SKM-1 treated with dmso at 0.1 percent for 144 hours (cell line): ENCODE data around the gene TBKBP1.
A peak's percentile ranks its signal among the peaks of the same experiment; 100 is the strongest.
"Not testable (repeated sequence)": the region's sequence is repeated elsewhere in the genome, so short reads cannot be mapped to it uniquely, and the experiment has no call there.

Experiments used
- DNase-seq: peaks from one replicate; lab custom pipeline; 2025; ENCODE audit not compliant: unreplicated experiment; lab: John Stamatoyannopoulos, UW

TBKBP1 gene

DNA sequence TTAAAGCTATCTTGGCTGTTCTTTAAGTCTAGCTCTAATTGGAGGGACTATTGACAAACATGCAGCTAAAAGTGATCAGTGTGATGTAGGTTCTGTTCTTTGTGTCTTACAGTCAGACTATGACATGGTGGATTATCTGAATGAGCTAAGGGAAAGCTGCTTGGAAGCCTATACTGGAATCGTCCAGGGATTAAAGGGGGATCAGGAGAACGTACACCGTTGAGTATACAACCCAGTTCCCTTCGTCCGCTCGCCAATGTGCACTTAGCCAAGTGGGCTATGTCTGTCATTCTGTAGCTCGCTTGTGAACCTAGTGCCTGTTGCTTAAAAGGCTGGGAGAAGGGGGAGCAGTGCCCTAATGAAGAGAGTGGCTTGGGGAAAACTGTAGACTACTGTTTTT, 15.8 kb upstream of the TBKBP1 start:
- no peak for DNase-seq

DNA sequence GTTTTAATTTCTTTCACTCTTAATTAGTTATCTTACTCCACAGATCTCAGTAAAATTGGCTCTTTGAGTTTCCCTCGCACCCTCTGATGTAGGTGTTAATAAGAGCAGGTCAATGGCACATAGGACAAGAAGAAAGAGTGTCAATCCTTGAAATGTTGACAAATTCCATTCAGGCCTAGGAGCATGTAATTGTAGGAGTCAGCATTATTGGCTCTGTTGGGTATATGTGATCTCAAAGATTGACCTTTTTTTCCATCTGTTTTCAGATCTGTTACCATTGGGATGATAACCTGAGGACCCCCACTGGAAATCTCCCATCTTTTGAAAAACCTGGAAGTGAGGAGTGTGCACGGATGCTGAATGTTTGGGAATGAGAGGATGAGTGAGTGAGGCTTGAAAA, 11.8 kb upstream of the TBKBP1 start:
- DNase-seq = no peak

DNA sequence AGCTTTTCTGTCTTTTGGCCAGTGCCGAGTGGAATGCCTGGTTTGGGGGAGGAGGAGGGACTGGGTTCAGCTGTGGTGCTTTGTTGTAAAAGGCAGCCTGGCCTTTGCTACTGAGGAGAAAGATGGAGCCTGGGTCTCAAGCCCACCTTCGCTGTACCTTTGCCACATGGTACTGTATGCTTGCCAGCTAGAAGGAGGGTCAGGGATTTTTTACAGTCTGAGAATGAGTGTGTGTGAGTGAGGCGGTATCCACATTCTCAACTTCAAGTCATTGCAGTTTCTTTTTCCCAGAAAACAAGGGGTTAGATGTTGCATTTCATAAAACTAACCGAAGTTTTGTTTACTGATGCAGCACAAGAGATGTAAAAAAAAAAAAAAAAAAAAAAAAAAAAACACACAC, 11.2 kb upstream of the TBKBP1 start:
- DNase-seq = not testable (repeated sequence)

DNA sequence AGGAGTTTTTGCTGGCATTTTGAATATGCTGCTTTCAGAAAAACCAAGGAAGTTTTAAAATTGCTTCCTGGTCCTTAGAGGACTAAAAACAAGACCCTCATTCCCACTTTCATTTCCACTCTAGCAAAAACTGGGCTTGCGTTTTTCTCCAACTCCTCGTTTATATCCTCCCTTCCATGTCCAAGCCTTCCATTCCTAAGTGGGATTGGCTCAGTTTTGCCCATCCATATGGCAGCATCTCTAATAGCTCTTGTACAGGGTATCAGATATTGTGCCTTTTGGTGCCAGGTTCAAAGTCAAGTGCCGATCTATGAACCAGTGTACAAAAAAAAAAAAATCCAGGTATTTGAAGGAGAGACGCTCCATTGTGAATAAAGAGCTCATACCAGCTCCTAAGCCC, 9.9 kb upstream of the TBKBP1 start:
- DNase-seq = no peak

DNA sequence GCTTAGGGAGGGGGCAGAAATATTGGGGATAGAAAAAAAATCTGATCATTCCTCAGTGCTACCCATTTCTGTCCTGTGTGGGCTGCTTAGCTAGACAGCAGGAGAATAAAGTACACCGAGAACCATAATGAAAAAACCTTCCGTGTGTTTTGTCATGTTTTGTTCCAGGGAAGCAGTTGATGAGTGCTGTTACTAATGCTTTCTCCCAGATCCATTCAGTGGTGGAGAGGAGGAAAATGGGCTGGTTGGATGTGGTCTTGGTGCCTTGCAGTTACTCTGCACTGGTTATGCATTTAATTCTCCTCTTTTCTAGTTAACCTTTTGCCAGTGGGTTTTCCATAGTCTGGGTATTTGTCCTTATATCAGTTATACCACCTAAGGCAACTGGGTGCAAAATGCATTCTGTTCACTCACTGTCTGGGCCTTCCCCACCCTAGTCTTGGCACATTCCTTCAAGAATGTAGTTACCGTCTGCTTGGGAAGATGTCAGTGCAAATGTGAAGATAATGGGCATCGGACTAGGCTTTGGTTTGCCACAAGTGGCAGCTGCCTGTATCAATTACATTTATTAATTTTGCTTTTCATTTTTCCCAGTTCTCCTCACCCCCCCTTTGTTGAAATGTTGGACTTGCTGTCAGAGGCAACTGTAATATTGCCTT, 9.3 kb upstream of the TBKBP1 start:
- DNase-seq = no peak

DNA sequence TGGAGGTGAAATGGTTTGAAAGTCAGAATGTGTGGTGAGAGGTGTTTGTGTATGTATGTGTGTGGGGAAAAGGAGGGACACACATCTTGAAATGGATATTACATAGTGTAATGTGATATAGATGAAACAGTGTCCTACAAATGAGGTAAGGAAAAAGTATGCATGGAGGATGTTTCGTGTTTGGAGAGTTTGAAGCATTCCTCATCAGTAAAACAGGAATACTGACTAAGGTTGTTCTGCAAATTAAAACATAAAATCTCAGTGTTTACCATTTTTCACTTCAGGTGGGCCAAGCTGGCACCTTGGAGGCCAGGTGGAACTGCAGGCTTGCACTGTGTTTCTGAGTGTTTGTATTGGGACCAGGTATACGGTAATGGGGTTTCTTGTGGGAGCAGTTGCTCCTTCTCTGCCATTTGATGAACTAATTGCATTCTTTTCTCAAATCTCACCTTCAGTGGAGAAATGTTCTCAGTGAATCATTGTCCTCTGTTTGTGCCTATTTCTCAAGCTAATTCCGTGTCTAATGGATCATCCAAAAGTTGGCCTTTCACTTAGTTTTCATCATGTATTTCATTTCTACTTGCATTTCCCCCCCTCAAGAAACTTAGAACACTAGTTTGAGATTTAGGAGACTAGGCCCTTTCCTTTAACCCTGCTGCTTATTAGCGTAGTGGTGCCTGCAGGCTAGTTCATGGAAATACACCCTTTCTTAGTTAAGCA, 8.2 kb upstream of the TBKBP1 start:
- no peak for DNase-seq

DNA sequence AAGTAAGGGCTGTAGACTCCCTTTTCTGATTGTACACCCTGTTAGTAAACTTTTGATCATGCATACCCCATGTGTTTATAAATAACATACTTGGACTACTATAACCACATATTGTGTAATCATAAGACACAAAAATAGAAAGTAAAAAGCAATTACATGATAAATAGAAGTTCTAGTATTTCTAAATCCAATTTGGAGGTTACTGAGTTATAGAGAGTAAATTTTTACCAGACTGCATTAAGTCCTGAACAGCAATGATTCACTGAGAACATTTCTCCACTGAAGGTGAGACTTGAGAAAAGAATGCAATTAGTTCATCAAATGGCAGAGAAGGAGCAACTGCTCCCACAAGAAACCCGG, 7.7 kb upstream of the TBKBP1 start:
- DNase-seq = no peak

DNA sequence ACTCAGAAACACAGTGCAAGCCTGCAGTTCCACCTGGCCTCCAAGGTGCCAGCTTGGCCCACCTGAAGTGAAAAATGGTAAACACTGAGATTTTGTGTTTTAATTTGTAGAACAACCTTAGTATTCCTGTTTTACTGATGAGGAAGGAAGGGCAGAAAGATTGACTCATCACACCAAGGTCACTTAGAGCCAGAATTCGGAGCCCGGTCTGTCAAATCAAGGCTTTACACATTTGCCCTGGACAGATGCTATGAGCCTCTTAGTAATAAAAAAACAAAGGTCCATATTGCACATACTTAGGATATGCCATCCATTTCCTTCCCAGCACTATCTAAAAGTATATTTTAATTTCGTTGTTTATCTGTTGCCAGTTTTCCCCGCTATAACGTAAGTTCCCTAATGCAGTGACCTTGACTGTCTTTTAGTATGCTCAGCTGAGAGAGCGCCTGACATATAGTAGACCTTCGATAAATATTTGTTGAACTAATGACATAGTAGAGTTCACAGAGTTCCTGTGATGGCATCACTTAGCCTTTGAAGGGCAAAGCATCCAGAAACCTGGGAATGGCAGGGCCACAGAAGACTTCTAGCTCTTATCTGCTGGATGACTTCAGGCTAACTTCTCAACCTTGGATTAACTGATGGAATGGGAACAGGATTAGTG, 7.2 kb upstream of the TBKBP1 start:
- DNase-seq = no peak

DNA sequence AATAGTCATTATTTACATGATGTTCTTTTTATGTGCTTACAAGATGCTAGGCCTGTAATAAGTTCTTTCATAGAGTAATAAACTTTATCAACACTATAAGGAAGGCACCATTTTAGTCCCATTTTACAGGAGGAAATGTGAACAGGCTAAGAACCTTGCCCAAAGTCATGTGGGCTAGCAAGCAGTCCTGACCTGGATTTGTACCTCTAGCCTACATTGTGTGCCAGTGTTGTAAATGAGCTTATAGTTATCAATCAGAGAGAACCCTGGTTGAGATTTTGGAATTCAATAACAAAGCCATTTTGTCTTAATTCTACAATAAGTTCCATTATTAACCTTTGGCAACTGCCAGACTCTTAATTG, 6.7 kb upstream of the TBKBP1 start:
- DNase-seq = no peak

DNA sequence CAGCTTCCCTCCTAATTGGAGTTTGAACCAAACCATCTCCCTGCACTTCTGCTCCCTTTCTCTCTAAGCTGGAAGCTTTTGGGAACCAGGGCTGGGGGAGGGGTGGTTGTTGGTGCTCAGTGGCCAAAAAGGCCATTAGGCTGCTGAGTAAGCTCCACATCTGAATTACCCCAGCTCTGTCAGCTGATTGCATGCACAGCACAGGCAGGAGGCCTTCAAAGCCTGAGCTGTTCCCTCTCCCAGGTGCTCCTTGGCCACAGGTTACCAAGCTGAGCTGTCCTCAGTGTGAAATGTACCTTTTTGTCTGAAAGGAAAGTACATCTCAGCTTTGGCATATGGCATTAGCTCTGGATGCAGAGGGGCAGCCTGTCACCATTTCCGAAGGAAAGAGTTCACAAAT, 6.2 kb upstream of the TBKBP1 start:
- DNase-seq = no peak

DNA sequence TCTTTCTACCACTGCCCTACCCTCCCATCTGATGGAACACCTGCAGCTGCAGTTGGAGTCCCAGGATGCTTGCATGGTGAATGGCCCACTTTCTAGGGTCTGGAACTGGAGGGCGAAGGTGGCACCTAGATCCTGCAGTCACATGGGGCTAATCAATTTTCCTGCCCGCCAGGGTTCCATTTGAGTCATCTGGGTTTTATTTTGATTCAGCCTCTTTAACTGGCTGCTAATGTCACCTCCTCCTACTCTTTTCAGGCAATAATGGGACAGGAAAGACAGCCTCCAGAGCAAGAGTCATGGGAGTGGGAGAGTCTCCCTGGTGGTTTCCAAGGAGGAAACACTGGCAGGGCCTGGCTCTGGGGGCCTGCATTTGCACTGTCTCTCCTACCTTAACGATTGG, 3.8 kb upstream of the TBKBP1 start:
- no peak for DNase-seq

DNA sequence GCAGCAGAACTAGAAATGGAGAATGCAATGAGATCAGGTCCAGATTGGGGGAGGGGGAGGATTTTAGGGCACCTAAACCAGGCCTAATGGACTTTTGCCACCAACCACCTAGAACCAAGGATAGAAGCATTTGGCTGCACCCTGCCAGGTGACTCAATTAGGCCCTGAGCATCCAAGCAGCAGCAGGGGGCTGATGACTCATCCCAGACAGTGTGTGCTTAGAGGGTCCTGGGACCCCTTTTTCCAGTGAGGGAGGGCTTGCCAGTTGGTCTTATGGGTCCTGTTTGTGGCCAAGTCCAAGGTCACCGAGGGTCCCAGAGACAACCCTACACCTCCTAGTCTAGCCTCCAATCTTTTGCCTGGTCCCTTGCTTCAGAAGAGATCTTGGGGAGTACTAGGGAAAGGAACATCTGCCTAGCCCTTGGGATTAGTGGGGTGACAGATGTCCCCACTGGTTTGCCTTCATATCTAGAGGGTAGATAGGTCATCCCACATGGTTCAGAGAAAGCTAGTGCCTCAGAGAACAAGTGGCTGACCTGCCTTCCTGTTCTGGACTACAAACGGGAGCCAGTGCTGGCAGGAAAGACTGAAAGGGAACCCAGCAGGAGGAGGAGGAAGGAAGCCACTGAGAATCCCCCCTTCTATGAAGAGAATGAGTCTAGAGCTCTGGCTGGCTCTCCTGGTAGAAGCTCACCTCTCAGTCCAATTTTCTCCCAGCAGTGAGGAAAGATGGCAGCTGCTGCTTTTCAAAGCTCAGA, 1.6 kb upstream of the TBKBP1 start:
- DNase-seq = no peak

DNA sequence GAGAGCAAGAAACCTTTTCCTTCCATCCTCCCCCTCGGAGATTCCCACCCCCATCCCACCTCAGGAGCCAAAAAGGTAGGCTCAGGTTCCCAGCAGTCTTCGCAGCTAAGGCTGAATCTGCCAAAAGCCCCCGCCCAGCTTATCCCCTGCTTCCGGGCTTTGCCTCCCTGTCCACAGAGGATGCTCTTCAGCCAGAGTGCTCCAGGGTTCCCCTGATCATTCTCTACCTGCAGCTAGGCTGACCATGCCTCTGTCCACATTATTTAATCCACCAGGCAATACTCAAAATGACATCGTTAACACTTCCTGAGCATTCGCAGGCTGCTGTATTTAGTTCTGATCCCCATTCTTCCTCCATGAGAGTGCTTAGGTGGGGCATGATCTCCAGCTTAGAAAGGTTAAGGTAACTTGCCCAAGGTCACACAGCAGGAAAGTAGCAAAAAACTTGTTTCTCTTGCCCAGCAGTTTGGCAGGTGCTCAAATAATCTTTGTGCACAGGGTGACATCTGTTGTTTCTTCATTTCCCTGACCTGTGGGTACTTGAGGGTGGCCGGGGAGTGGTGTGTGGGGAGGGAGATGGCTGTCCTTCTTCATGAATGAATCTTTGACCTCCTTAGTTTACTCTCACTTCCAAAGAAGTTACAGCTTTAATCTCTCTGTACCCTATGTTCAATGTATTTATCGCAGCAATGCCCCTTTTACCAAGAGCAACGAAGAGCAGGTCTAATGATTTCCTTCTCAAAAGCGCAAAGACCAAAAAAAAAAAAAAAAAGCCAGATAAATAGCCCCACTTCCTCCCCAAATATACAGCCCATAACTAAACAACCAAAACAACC, 848 bp upstream of the TBKBP1 start:
- no peak for DNase-seq

DNA sequence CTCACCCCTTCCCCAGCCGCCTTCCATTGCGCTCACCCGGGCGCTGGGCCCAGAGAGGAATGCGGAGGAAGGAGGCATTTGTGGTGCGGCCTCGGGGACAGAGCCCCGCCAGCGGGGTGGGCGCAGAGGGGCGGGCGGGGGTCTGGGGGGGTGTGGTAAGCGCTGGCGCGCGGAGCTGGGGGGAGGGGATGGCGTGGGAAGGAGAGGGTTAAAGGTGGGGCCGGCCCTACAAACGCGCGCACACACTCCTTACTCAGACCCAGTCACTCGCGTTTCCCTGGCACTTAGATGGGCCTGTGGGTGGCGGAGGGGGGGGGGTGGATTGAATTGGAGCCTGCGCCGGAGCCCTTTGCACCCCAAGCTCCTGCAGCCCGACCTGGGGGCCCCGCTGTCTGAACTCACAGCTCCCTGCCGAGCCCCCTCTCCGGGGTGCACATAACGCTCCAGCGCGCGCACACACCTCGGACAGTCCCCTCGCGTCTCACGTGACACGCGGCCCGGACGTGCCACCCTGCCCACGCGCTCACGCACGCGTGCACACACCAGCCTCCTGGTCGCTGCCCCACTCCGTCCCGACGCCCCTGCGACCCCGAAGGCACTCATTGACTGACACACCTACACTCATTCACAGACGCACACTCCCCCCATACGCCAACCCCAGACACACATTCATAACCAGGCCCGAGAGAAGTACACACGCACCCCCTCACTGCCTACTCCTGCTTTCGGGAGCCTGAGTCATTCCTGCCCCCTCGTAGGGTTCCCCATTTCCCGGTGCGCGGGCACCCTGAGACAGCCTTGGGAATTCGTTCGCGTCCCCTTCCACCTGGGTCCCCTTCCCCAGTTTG, 844 bp downstream of the TBKBP1 start:
- peak; percentile 71 for DNase-seq

DNA sequence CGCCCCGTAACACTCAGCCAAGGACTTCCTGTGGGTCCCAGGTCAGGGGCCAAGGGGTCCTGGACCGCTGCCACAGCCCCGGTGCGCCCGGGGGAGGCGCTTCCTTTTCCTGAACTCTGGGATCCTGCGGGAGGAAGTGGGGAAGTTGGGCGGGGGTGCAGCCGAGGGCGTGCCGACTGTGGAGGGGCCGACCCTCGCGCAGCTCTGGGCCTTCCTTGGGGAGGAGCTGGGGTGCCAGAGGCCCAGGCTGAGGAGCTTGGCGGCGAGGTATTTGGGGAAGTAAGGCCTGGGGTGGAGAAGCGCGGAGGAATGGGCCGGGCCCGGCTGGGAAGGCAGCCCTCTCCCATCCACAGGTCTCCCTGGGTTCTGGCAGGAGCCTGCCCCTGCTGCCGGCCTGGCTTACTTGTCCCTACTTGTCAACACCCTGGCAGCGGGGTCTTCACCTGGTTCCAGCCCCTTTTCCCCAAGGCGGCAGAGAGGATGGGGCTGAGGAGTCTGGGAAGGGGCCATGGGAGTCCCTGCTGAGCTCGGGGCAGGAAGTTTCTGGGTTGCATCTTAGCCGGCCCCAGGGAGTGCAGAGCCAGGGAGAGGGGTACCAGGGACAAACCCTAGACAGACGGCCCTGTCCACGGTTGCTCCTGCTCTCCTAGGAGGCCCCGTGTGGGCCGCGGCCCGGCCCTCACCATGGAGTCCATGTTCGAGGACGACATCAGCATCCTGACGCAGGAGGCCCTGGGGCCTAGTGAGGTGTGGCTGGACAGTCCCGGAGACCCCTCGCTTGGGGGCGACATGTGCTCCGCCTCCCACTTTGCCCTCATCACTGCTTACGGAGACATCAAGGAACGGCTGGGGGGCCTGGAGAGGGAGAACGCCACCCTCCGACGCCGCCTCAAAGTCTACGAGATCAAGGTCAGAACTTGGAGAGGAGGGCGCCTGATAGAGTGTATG, 1.7 kb downstream of the TBKBP1 start:
- peak; percentile 85 for DNase-seq

DNA sequence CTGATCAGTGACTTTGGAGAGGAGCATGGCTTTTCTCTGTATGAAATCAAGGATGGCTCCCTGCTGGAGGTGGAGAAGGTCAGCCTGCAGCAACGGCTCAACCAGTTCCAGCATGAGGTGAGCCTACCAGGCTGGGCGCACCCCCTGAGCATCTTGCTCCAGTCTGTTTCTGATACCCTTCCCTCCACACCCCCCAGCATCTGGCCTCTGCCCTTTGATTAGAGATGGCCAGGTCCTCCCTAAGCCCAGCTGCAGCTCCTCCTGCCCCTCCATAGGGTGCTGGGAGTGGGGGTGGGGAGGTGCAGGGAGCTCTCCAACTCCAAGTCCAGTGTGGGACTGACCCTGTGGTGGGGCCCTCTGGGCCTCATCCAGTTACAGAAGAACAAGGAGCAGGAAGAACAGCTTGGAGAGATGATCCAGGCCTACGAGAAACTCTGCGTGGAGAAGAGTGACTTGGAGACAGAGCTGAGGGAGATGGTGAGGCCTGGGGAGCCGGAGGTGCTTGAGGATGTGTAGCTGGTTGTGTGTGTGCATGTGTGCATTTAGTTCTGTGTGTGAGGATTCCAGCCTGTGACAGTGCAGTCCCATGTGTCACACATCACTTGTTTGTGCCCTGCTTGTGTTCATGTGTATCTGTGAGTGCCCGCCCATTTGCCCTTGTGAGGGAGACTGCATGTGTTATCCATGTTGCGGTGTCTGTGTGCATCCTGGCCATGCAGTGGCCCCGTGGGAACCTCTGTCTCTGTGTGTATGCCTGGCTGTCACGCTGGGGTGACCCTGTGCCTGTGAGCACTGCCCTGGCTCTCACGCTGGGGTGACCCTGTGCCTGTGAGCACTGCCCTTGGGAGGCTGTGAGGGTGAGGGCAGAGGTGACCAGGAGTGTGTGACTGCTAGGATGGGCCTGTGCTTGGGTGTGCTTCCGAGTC, 3.0 kb downstream of the TBKBP1 start:
- no peak for DNase-seq

DNA sequence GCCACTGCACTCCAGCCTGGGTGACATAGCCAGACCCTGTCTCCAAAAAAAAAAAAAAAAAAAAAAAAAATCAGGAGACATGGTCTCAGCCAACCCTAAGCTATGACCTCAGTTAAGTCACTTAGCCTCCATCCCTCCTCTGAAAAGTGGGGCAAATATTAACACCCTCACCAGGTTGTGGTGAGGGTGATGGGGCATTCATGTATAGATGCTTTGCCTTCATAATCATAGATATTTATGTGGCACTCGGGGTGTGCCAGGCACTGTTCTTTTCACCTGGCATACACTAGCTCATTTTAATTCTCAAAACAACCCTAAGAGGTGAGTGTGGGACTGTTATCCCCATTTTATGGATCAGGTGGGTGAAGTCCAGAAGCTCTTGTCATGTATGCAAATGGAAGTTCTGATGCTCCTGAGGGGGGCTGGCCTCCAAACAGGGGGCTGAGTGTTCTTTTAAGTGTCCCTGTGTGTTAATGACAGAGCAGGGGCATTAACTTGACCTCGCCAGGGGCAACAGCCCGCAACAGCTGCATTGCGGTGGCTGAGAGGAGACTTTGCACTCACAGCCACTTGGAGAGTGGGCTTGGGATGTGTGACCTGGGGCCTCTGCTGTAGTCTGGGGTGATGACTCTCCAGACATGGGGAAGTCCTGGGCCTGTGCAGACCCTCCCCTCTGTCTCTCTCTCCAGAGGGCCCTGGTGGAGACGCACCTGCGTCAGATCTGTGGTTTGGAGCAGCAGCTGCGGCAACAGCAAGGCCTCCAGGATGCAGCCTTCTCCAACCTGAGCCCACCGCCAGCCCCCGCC, 4.1 kb downstream of the TBKBP1 start:
- DNase-seq = no peak
